Pancreas (tissue), 10 donors: ENCODE data around the gene LRBA. TPM values are rescaled to one million over a fixed set of nuclear protein-coding genes. Genes with fewer than 3 reads are reported as not detected.

Experiments used
- ATAC-seq, 4 donors: fragments of 200-7000 bp; cut with Tn5 transposase; one replicate each; pipeline versions ENCODE4 v1.8.0 to v1.9.1; 2020; ENCODE audit warnings: mild to moderate bottlenecking in 4 of 4, moderate library complexity in 4 of 4
- DNase-seq, 6 donors: peaks; one replicate each; pipeline ENCODE4 v3.0.0-alpha.2; 2020
- FAIRE-seq: peaks from 2 replicates; lab custom pipeline; 2012; peaks lifted over from hg19 to GRCh38; lab: Jason Lieb, UNC
- H3K27ac ChIP-seq, 4 donors: fragments of 200-600 bp; sonication (generic); 1 replicate in 3 of 4; 2 replicates in 1 of 4; pipeline versions ENCODE4 v1.5.0 to v1.8.0; 2020
- H3K27me3 ChIP-seq, 4 donors: fragments of 200-600 bp; one replicate each; pipeline ENCODE4 v1.8.0; 2021
- H3K36me3 ChIP-seq, 3 donors: fragments of 200-600 bp; sonication (generic) in 1 of 3; one replicate each; pipeline versions ENCODE4 v1.5.0 to v1.8.0; 2020 to 2021
- H3K4me1 ChIP-seq, 3 donors: fragments of 200-600 bp; one replicate each; pipeline ENCODE4 v1.8.0; 2021
- H3K4me3 ChIP-seq, 4 donors: fragments of 200-600 bp; sonication (generic) in 2 of 4; one replicate each; pipeline versions ENCODE4 v1.5.0 to v1.8.0; 2020 to 2021
- H3K9me3 ChIP-seq, 4 donors: fragments of 200-600 bp; one replicate each; pipeline ENCODE4 v1.8.0; 2021
- CTCF ChIP-seq, 4 donors: fragments of 200-600 bp; sonication (generic) in 3 of 4; IDR thresholded peaks; one replicate each; pipeline versions ENCODE4 v1.5.0 to v1.8.0; 2021; ENCODE audit warnings: antibody characterized with exemption in 4 of 4
- WGBS, 2 donors: extraction: QIAGEN DNeasy Blood & Tissue Kit; methylation state at CpG; one replicate each; pipeline ENCODE4 v1.1.7; 2013; 5-methylcytosine and 5-hydroxymethylcytosine counted together
- intact Hi-C, 3 donors: fragments of 100-400 bp; cut with DNase I; formaldehyde crosslinking; loops; one replicate each; pipeline versions ENCODE4 v1.11.1 to v1.14.2; 2022
- polyA plus RNA-seq, 2 donors: library from polyadenylated mRNA; stranded (reverse); fragments of 200-250 nt; gene quantifications; one replicate each; pipeline ENCODE4 v1.2.3, GENCODE V29; 2013
- total RNA-seq, 6 donors: library from RNA; stranded (reverse); fragmentation: NEBNext Ultra II Directional in 4 of 6; extraction: Animal tissue kit (Norgen Biotek cat#: 25700) in 4 of 6; gene quantifications; one replicate each; pipeline versions ENCODE4 v1.2.1 to v1.2.4, GENCODE V29; 2021 to 2023
- donor health status: healthy with polysubstance abuse.
- donor health status: DM: no; HTN: no; CAD: no; lungs with moderate emphysema.
- donor health status: DM: no; HTN: no; CAD: no.
- donor health status: control.
- donor health status: control.
- donor health status: Bipolar disorder and iron deficiency.
- donor health status: DM: yes; HTN: yes; CAD: no.
- donor health status: DM: no; HTN: no; CAD: no.
- donor health status: DM: no; HTN: no; CAD: no.
- donor health status: DM: yes; HTN: yes; CAD: no.

Gene LRBA
- total and polyA plus RNA-seq, 8 donors, result 6.6 to 35.3 (median 22.3) TPM

- 3 to 11% methylated on average over 3 of the region's 3 CpGs for WGBS, 2 donors
- no peaks in the 10 kb centered on the region for H3K9me3 ChIP-seq
- no peak for TF ChIP-seq CTCF (IDR thresholded peaks at IDR 0.05)
- no peaks in the 10 kb centered on the region for H3K36me3 ChIP-seq
- no peak for DNase-seq
- intact Hi-C loops, result loop anchor here in 1 of 3 donors (10.0 kb wide), 1 partner anchor 240 kb away; no protein-coding TSS in a partner anchor
- no peaks in the 10 kb centered on the region for H3K27me3 ChIP-seq
- no peak for FAIRE-seq
- H3K4me3 ChIP-seq, result no peak overlapping the region
- H3K27ac ChIP-seq, result no peak overlapping the region
- peaks cover 3 to 11% (median 8%) of the 10 kb centered on the region in 3 donors for H3K4me1 ChIP-seq
- ATAC-seq, result peak; percentile 71 to 85 (median 79)
These were observed 770.5 kb downstream of the LRBA start for GRCh38 chr4:150244600-150244999.

GRCh38 chr4:150243932-150244331 lies 771.2 kb downstream of the LRBA start:
- DNase-seq, result no peak
- FAIRE-seq, result no peak
- Histone ChIP-seq H3K27ac (no peak overlapping the region), H3K9me3 (no peaks in the 10 kb centered on the region), H3K36me3 (no peaks in the 10 kb centered on the region), H3K4me1 (peaks cover 3 to 11% (median 8%) of the 10 kb centered on the region in 3 donors), H3K27me3 (no peaks in the 10 kb centered on the region), H3K4me3 (no peak overlapping the region)
- 89 to 95% methylated on average over 2 of the region's 2 CpGs for WGBS, 2 donors
- no peak for ATAC-seq
- TF ChIP-seq CTCF (IDR thresholded peaks at IDR 0.05), result no peak
- intact Hi-C loops, result loop anchor here in 1 of 3 donors (10.0 kb wide), 1 partner anchor 239 kb away; no protein-coding TSS in a partner anchor

- intact Hi-C loops, result loop anchor here in 1 of 3 donors (10.0 kb wide), 1 partner anchor 238 kb away; no protein-coding TSS in a partner anchor
- peaks cover 3 to 11% (median 8%) of the 10 kb centered on the region in 3 donors for H3K4me1 ChIP-seq
- no peak overlapping the region for H3K27ac ChIP-seq
- DNase-seq, result peak in 1 of 6 donors; percentile 41
- no peaks in the 10 kb centered on the region for H3K9me3 ChIP-seq
- peak; percentile 67 to 91 (median 80) for TF ChIP-seq CTCF (IDR thresholded peaks at IDR 0.05)
- WGBS, 2 donors, result 44 to 48% methylated on average over 6 of the region's 6 CpGs
- no peak overlapping the region for H3K4me3 ChIP-seq
- no peaks in the 10 kb centered on the region for H3K27me3 ChIP-seq
- peak; percentile 59 to 85 (median 71) for ATAC-seq
- FAIRE-seq, result no peak
- H3K36me3 ChIP-seq, result no peaks in the 10 kb centered on the region
These were observed 772.1 kb downstream of the LRBA start for GRCh38 chr4:150242820-150243458.

- no peak for TF ChIP-seq CTCF (IDR thresholded peaks at IDR 0.05)
- DNase-seq (no peak), ATAC-seq (no peak), FAIRE-seq (no peak)
- Histone ChIP-seq H3K4me3 (no peak overlapping the region), H3K27me3 (no peaks in the 10 kb centered on the region), H3K4me1 (peaks cover 2 to 9% (median 6%) of the 10 kb centered on the region in 3 donors), H3K9me3 (no peaks in the 10 kb centered on the region), H3K27ac (no peak overlapping the region), H3K36me3 (no peaks in the 10 kb centered on the region)
- intact Hi-C loops, result loop anchor here in 1 of 3 donors (10.0 kb wide), 1 partner anchor 235 kb away; no protein-coding TSS in a partner anchor
These were observed 775.1 kb downstream of the LRBA start for GRCh38 chr4:150240011-150240410.

GRCh38 chr4:150238591-150238990 lies 776.5 kb downstream of the LRBA start:
- WGBS, 2 donors, result 95 to 97% methylated on average over 1 of the region's 1 CpG
- Histone ChIP-seq H3K4me1 (no peaks in the 10 kb centered on the region), H3K36me3 (no peaks in the 10 kb centered on the region), H3K9me3 (no peaks in the 10 kb centered on the region), H3K4me3 (no peak overlapping the region), H3K27ac (no peak overlapping the region), H3K27me3 (no peaks in the 10 kb centered on the region)
- ATAC-seq (no peak), DNase-seq (no peak), FAIRE-seq (no peak)
- TF ChIP-seq CTCF (IDR thresholded peaks at IDR 0.05), result no peak
- intact Hi-C loops, result loop anchor here in 1 of 3 donors (10.0 kb wide), 1 partner anchor 234 kb away; no protein-coding TSS in a partner anchor
